K562 (cell line): ENCODE results near the gene RNF217. TPM values are rescaled to one million over a fixed set of nuclear protein-coding genes. Genes with fewer than 3 reads are reported as not detected.

Source experiments
- ARID1B ChIP-seq: fragments of 450-650 bp; IDR thresholded peaks from 2 replicates; pipeline ENCODE4 v1.6.1; 2016; ENCODE audit warnings: antibody characterized with exemption, mild to moderate bottlenecking, inconsistent platforms
- CBFA2T2 ChIP-seq: fragments of 450-650 bp; conservative IDR thresholded peaks from 2 replicates; pipeline ENCODE4 v1.6.1; 2017; ENCODE audit warnings: mild to moderate bottlenecking
- ERF ChIP-seq: fragments of 450-650 bp; formaldehyde crosslinking; IDR thresholded peaks from 2 replicates; pipeline ENCODE4 v1.4.0; 2020; ENCODE audit warnings: mild to moderate bottlenecking, mixed read lengths
- GATAD2A ChIP-seq: fragments of 450-650 bp; IDR thresholded peaks from 2 replicates; pipeline ENCODE4 v1.6.1; 2017
- LCOR ChIP-seq: sonication (generic); formaldehyde crosslinking; IDR thresholded peaks from 2 replicates; pipeline ENCODE4 v1.8.0; 2022; ENCODE audit warnings: mild to moderate bottlenecking, missing genetic modification reagents
- MLLT1 ChIP-seq, 2 experiments: fragments of 450-650 bp; IDR thresholded peaks; 2 replicates each; pipeline ENCODE4 v1.6.1; 2016
- MXI1 ChIP-seq: IDR thresholded peaks from 2 replicates; pipeline ENCODE4 v1.6.1; 2011; ENCODE audit warnings: low read depth, mild to moderate bottlenecking, improper control_type of control experiment, low read length
- PCBP2 ChIP-seq: fragments of 200-400 bp; formaldehyde crosslinking; IDR thresholded peaks from 2 replicates; pipeline ENCODE4 v1.6.1; 2018; ENCODE audit warnings: low read length, low read depth, mild to moderate bottlenecking, moderate library complexity; ENCODE audit not compliant: poor library complexity, severe bottlenecking
- PHB ChIP-seq: fragments of 250-450 bp; sonication (Bioruptor Pico); IDR thresholded peaks from 2 replicates; pipeline ENCODE4 v1.5.0; 2021
- PREB ChIP-seq: sonication (generic); formaldehyde crosslinking; IDR thresholded peaks from 2 replicates; pipeline ENCODE4 v1.8.1; 2023; ENCODE audit warnings: mild to moderate bottlenecking, missing genetic modification reagents
- RNF2 ChIP-seq: sonication (generic); IDR thresholded peaks from 2 replicates; pipeline ENCODE4 v1.6.1; 2016
- SMARCA5 ChIP-seq: fragments of 450-650 bp; IDR thresholded peaks from 2 replicates; pipeline ENCODE4 v1.6.1; 2016
- TAL1 ChIP-seq: fragments of 450-650 bp; IDR thresholded peaks from 2 replicates; pipeline ENCODE4 v1.6.1; 2016; ENCODE audit warnings: mild to moderate bottlenecking
- TFAM ChIP-seq: fragments of 250-450 bp; sonication (Bioruptor Pico); conservative IDR thresholded peaks from 2 replicates; pipeline ENCODE4 v1.5.0; 2021; ENCODE audit warnings: mild to moderate bottlenecking, moderate library complexity
- ZNF133 ChIP-seq: fragments of 250-450 bp; sonication (Bioruptor Pico); IDR thresholded peaks from 2 replicates; pipeline ENCODE4 v1.4.0; 2020; ENCODE audit warnings: mild to moderate bottlenecking
- ZNF318 ChIP-seq, 2 experiments: fragments of 450-650 bp; IDR thresholded peaks; 2 replicates each; pipeline ENCODE4 v1.6.1; 2016; ENCODE audit warnings: mild to moderate bottlenecking in 2 of 2, borderline replicate concordance in 1 of 2, low read depth in 1 of 2, moderate library complexity in 1 of 2
- polyA plus RNA-seq, 8 experiments: library from polyadenylated mRNA; depleted of rRNA in 4 of 8; stranded (reverse) in 5 of 8; unstranded in 3 of 8; fragments of >200 nt; fragmentation: Nextera tagmentation in 2 of 8; fragmentation: Illumina TruSeq in 1 of 8; extraction: Ambion mirVana in 2 of 8; extraction: Trizol in 1 of 8; gene quantifications; 2 replicates each; pipeline versions ENCODE4 v1.2.1 to v1.2.3, GENCODE V29; 2011 to 2014; ENCODE audit warnings: inconsistent platforms in 1 of 8, missing spikeins in 1 of 8
- total RNA-seq, 7 experiments: library from RNA; depleted of rRNA in 6 of 7; stranded (reverse); fragments of >200 nt in 6 of 7; fragmentation: Illumina TruSeq in 2 of 7; extraction: Trizol in 2 of 7; gene quantifications; 2 replicates each; pipeline versions ENCODE4 v1.2.1 to v1.2.3, GENCODE V29; 2011 to 2021; ENCODE audit warnings: low replicate concordance in 1 of 7
- TF ChIP-seq, protein P1 (sequence below), 2 experiments: fragments of 450-650 bp in 1 of 2; sonication (generic) in 1 of 2; formaldehyde crosslinking in 1 of 2; IDR thresholded peaks in 1 of 2; conservative IDR thresholded peaks in 1 of 2; 2 replicates each; pipeline versions ENCODE4 v1.6.1 to v1.8.1; 2016 to 2023; ENCODE audit warnings: mild to moderate bottlenecking in 2 of 2, moderate library complexity in 2 of 2, inconsistent platforms in 1 of 2, missing genetic modification reagents in 1 of 2

Gene RNF217
- total and polyA plus RNA-seq, 9 of the 15 experiments (the other 6 are each of a cell fraction or from before 2014, with no cell fraction given) = 2.9 to 25.6 (median 12.0) TPM

DNA sequence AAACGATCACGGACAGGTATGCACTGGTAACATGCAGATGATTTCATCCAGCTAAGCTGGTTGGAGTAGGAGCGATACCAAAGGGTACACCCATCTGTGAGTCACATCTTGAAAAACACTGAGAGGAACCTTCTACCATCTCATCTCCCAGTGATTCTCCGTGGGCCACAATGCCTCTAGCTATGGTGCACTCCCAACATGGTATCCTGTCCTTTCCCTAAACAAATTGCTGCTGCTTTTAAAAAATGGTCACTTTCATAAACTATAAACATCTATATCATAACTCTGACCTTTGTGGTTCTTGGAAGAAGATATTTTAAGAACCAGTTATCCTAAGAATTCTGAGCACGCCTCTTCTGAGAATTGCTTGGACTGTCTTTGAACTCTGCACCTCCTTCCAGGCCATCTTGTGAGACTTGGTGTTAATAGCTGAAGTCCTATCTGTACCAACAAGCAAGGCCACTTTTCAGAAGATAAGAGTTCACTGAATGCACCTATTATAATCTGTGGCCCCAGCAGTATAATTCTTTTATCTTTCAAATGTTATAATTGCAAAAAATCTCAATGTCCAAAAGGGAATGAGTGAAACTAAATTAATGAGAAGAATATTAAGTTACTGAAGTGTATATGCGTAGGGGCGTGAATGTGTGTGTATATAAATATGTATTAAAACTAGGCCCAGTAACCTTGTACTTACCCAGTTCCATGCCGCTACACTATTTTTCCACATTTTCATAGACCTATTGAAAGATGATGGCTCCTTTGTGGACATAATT is 120.9 kb downstream of the RNF217 start (continued):
- TF ChIP-seq ZNF318 (IDR thresholded peaks at IDR 0.05; ENCODE audit: borderline replicate concordance in 1 of 2, low read depth in 1 of 2) (no peak), ZNF133 (no peak), TAL1 (peak; percentile 96), RNF2 (peak; percentile 17), GATAD2A (peak; percentile 45; the same call in 1 of the 2 replicates), TFAM (no peak), LCOR (CRISPR knock-in tag) (0 out of 2 replicates have a peak, but pooled peaks have one; percentile 49), MXI1 (no peak; the same call in 1 of the 2 replicates), SMARCA5 (no peak), CBFA2T2 (peak; percentile 95), ERF (CRISPR knock-in tag) (no peak), MLLT1 (IDR thresholded peaks at IDR 0.05) (0 out of 4 replicates have a peak, but pooled peaks have one; percentile 15 to 25), PREB (CRISPR knock-in tag) (no peak), PCBP2 (no peak), ARID1B (peak; percentile 97), PHB (CRISPR knock-in tag) (no peak)
- TF ChIP-seq, protein P1, sequence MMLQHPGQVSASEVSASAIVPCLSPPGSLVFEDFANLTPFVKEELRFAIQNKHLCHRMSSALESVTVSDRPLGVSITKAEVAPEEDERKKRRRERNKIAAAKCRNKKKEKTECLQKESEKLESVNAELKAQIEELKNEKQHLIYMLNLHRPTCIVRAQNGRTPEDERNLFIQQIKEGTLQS (IDR thresholded peaks at IDR 0.05) = peak; percentile 82
- TF ChIP-seq, protein P1 (CRISPR knock-in tag; conservative IDR thresholded peaks at IDR 0.05) = no peak; the same call in 1 of the 2 replicates
